GM23338 (cell line): ENCODE results near the gene GLG1. TPM values are rescaled to one million over a fixed set of nuclear protein-coding genes. Genes with fewer than 3 reads are reported as not detected.

ENCODE experiments used
- ATAC-seq: fragments of 200-7000 bp; cut with Tn5 transposase; 3 replicates; pipeline ENCODE4 v1.9.1; 2020
- DNase-seq: peaks from one replicate; pipeline ENCODE4 v3.0.0-alpha.2; 2015; ENCODE audit warnings: low spot score
- H2AFZ ChIP-seq: fragments of 200-600 bp; sonication (generic); 2 replicates; pipeline ENCODE4 v1.8.0; 2016; ENCODE audit warnings: antibody characterized with exemption, mild to moderate bottlenecking, moderate library complexity
- H3F3A ChIP-seq: fragments of 200-600 bp; sonication (generic); replicated peaks from 2 replicates; pipeline ENCODE4 v1.8.0; 2017; ENCODE audit warnings: antibody characterized with exemption, mixed run types, low read depth
- H3K27ac ChIP-seq: fragments of 200-600 bp; sonication (generic); 2 replicates; pipeline ENCODE4 v1.6.1; 2016; ENCODE audit warnings: low read depth
- H3K27me3 ChIP-seq: fragments of 200-600 bp; sonication (generic); 2 replicates; pipeline ENCODE4 v1.8.0; 2016; ENCODE audit warnings: mild to moderate bottlenecking, mixed run types, moderate library complexity; ENCODE audit not compliant: insufficient read depth
- H3K36me3 ChIP-seq: fragments of 200-600 bp; sonication (generic); 2 replicates; pipeline ENCODE4 v1.8.0; 2016; ENCODE audit warnings: mild to moderate bottlenecking; ENCODE audit not compliant: insufficient read depth
- H3K4me1 ChIP-seq: fragments of 200-600 bp; sonication (generic); 2 replicates; pipeline ENCODE4 v1.8.0; 2016; ENCODE audit warnings: mild to moderate bottlenecking, moderate library complexity; ENCODE audit not compliant: insufficient read depth
- H3K4me2 ChIP-seq: fragments of 200-600 bp; sonication (generic); 2 replicates; pipeline ENCODE4 v1.7.1; 2017; ENCODE audit warnings: mixed run types
- H3K4me3 ChIP-seq: fragments of 200-600 bp; sonication (generic); 2 replicates; pipeline ENCODE4 v1.6.1; 2016; ENCODE audit warnings: mixed run types
- H3K79me2 ChIP-seq: fragments of 200-600 bp; sonication (generic); replicated peaks from 2 replicates; pipeline ENCODE4 v1.8.0; 2017; ENCODE audit warnings: mild to moderate bottlenecking; ENCODE audit not compliant: insufficient read depth
- H3K9me2 ChIP-seq: fragments of 200-600 bp; sonication (generic); 2 replicates; pipeline ENCODE4 v1.8.0; 2017; ENCODE audit not compliant: insufficient read depth
- H4K20me1 ChIP-seq: fragments of 200-600 bp; sonication (generic); replicated peaks from 2 replicates; pipeline ENCODE4 v1.8.0; 2017; ENCODE audit warnings: mild to moderate bottlenecking; ENCODE audit not compliant: insufficient read depth
- H3K27ac Mint-ChIP-seq: 2 replicates; pipeline ENCODE4 v1.8.0; 2020; ENCODE audit warnings: inconsistent platforms, mild to moderate bottlenecking, moderate library complexity, mixed read lengths
- H3K27me3 Mint-ChIP-seq: 3 replicates; pipeline ENCODE4 v1.8.0; 2022; ENCODE audit warnings: low read depth, mild to moderate bottlenecking, moderate library complexity, mixed read lengths, inconsistent platforms; ENCODE audit not compliant: insufficient read depth, poor library complexity
- H3K36me3 Mint-ChIP-seq: 3 replicates; pipeline ENCODE4 v1.8.0; 2021; ENCODE audit warnings: low read depth, mild to moderate bottlenecking, inconsistent platforms, moderate library complexity, mixed read lengths
- H3K4me1 Mint-ChIP-seq: 3 replicates; pipeline ENCODE4 v1.8.0; 2020; ENCODE audit warnings: mild to moderate bottlenecking, inconsistent platforms, mixed read lengths
- H3K4me3 Mint-ChIP-seq: 3 replicates; pipeline ENCODE4 v1.8.0; 2021; ENCODE audit warnings: moderate library complexity, mild to moderate bottlenecking, inconsistent platforms, mixed read lengths
- H3K9me3 Mint-ChIP-seq: 3 replicates; pipeline ENCODE4 v1.8.0; 2020; ENCODE audit warnings: moderate library complexity, mild to moderate bottlenecking, inconsistent platforms, mixed read lengths
- CREB1 ChIP-seq: fragments of 250-450 bp; sonication (Bioruptor Pico); IDR thresholded peaks from 2 replicates; pipeline ENCODE4 v1.5.0; 2020; ENCODE audit warnings: low read depth, mild to moderate bottlenecking, moderate library complexity
- CTCF ChIP-seq, 2 experiments: fragments of 200-600 bp in 1 of 2; sonication (generic) in 1 of 2; conservative IDR thresholded peaks; 2 replicates each; pipeline versions ENCODE4 v1.5.1 to v1.6.1; 2016 to 2017; ENCODE audit warnings: antibody characterized with exemption in 2 of 2, low read depth in 2 of 2, mild to moderate bottlenecking in 2 of 2, moderate library complexity in 1 of 2
- ETS1 ChIP-seq: IDR thresholded peaks from 2 replicates; pipeline ENCODE4 v1.6.1; 2016; ENCODE audit warnings: antibody characterized with exemption
- EZH2 ChIP-seq: fragments of 200-600 bp; sonication (generic); IDR thresholded peaks from one replicate; pipeline ENCODE4 v1.8.0; 2017; ENCODE audit warnings: antibody characterized with exemption, mild to moderate bottlenecking, low read depth; ENCODE audit not compliant: unreplicated experiment
- EZH2phosphoT487 ChIP-seq: fragments of 200-600 bp; sonication (generic); IDR thresholded peaks from one replicate; pipeline ENCODE4 v1.8.1; 2018; ENCODE audit warnings: antibody characterized with exemption; ENCODE audit not compliant: unreplicated experiment
- JUNB ChIP-seq: IDR thresholded peaks from one replicate; pipeline ENCODE4 v1.6.1; 2016; ENCODE audit warnings: antibody characterized with exemption; ENCODE audit not compliant: unreplicated experiment
- NANOG ChIP-seq: IDR thresholded peaks from 2 replicates; pipeline ENCODE4 v1.6.1; 2016; ENCODE audit warnings: antibody characterized with exemption, borderline replicate concordance
- POLR2AphosphoS5 ChIP-seq: IDR thresholded peaks from 2 replicates; pipeline ENCODE4 v1.6.1; 2016; ENCODE audit warnings: antibody characterized with exemption, low read depth
- REST ChIP-seq: IDR thresholded peaks from one replicate; pipeline ENCODE4 v1.6.1; 2018; ENCODE audit warnings: antibody characterized with exemption; ENCODE audit not compliant: unreplicated experiment
- STAT1 ChIP-seq: IDR thresholded peaks from one replicate; pipeline ENCODE4 v1.6.1; 2016; ENCODE audit warnings: antibody characterized with exemption; ENCODE audit not compliant: unreplicated experiment
- ZNF114 ChIP-seq: fragments of 250-450 bp; sonication (Bioruptor Pico); IDR thresholded peaks from 2 replicates; pipeline ENCODE4 v1.5.0; 2020; ENCODE audit warnings: mild to moderate bottlenecking, moderate library complexity
- ZNF331 ChIP-seq: fragments of 250-450 bp; sonication (Bioruptor Pico); IDR thresholded peaks from 2 replicates; pipeline ENCODE4 v1.5.0; 2020; ENCODE audit warnings: low read depth, mild to moderate bottlenecking, moderate library complexity
- ZNF462 ChIP-seq: fragments of 250-450 bp; sonication (Bioruptor Pico); IDR thresholded peaks from 2 replicates; pipeline ENCODE4 v1.5.0; 2020; ENCODE audit warnings: mild to moderate bottlenecking, moderate library complexity
- polyA plus RNA-seq: library from polyadenylated mRNA; unstranded; fragments of >200 nt; fragmentation: Nextera tagmentation; extraction: Ambion mirVana; gene quantifications from 2 replicates; pipeline ENCODE4 v1.2.1, GENCODE V29; 2016
- total RNA-seq: library from RNA; depleted of rRNA; stranded (reverse); fragments of >200 nt; shearing (Covaris generic); gene quantifications from 2 replicates; pipeline ENCODE4 v1.2.3, GENCODE V29; 2014

Gene GLG1
- total and polyA plus RNA-seq, 2 experiments from 2014 or later = 61.2 to 211 TPM

GRCh38 chr16:74501484-74502478, 105.1 kb downstream of the GLG1 start:
- TF ChIP-seq ZNF331 (CRISPR knock-in tag) = no peak
- no peak for TF ChIP-seq ZNF114
- TF ChIP-seq CTCF (conservative IDR thresholded peaks at IDR 0.05; ENCODE audit: low read depth in 2 of 2) = no peak
- TF ChIP-seq JUNB = no peak
- TF ChIP-seq CREB1 (CRISPR knock-in tag) = no peak
- no peak for TF ChIP-seq EZH2
- TF ChIP-seq ZNF462 (CRISPR knock-in tag) = no peak
- no peak for TF ChIP-seq ETS1
- TF ChIP-seq REST = no peak
- no peak for TF ChIP-seq NANOG
- no peak for TF ChIP-seq EZH2phosphoT487
- TF ChIP-seq STAT1 = no peak
- no peak for TF ChIP-seq POLR2AphosphoS5
- Mint-ChIP-seq H3K27me3 (peaks cover 2% of the 10 kb centered on the region), H3K27ac (no peak overlapping the region), H3K9me3 (no peaks in the 10 kb centered on the region), H3K36me3 (peaks cover 7% of the 10 kb centered on the region; the same call in 2 of the 3 replicates), H3K4me1 (no peaks in the 10 kb centered on the region), H3K4me3 (no peak overlapping the region)
- no peaks in the 10 kb centered on the region for H3K4me1 ChIP-seq
- H2AFZ ChIP-seq = no peak overlapping the region
- H3K4me3 ChIP-seq = no peak overlapping the region
- H3K79me2 ChIP-seq = peaks cover 8% of the 10 kb centered on the region; the same call in 1 of the 2 replicates
- no peak overlapping the region for H3K27ac ChIP-seq
- H3F3A ChIP-seq = no peaks in the 10 kb centered on the region
- no peaks in the 10 kb centered on the region for H3K27me3 ChIP-seq
- no peaks in the 10 kb centered on the region for H3K9me2 ChIP-seq
- DNase-seq = no peak
- H3K4me2 ChIP-seq = no peak overlapping the region
- peaks cover 27% of the 10 kb centered on the region for H4K20me1 ChIP-seq
- peaks cover 15% of the 10 kb centered on the region; the same call in 1 of the 2 replicates for H3K36me3 ChIP-seq
- ATAC-seq = no peak
